Trophoblast cell (in vitro differentiated cells and primary cell): ENCODE results near the gene HTR6.

ENCODE experiments used
- DNase-seq, 2 donors: peaks; one replicate each; pipeline ENCODE4 v3.0.0-alpha.2; 2016
- H2AFZ ChIP-seq: 2 replicates; pipeline ENCODE4 v1.6.1; 2013; ENCODE audit warnings: low read length, moderate library complexity, mild to moderate bottlenecking; ENCODE audit not compliant: insufficient read depth, poor library complexity
- H2AK5ac ChIP-seq: 2 replicates; pipeline ENCODE4 v1.6.1; 2013; ENCODE audit warnings: mild to moderate bottlenecking, low read length
- H2BK120ac ChIP-seq: 2 replicates; pipeline ENCODE4 v1.6.1; 2013; ENCODE audit warnings: low read length, mild to moderate bottlenecking, moderate library complexity; ENCODE audit not compliant: insufficient read depth, poor library complexity
- H2BK12ac ChIP-seq: 2 replicates; pipeline ENCODE4 v1.6.1; 2013; ENCODE audit warnings: mild to moderate bottlenecking, low read length, moderate library complexity
- H2BK5ac ChIP-seq: 2 replicates; pipeline ENCODE4 v1.6.1; 2013; ENCODE audit warnings: low read length, low read depth, moderate library complexity, mild to moderate bottlenecking; ENCODE audit not compliant: poor library complexity
- H3K14ac ChIP-seq: 2 replicates; pipeline ENCODE4 v1.6.1; 2013; ENCODE audit warnings: mild to moderate bottlenecking, low read length
- H3K18ac ChIP-seq: 2 replicates; pipeline ENCODE4 v1.6.1; 2013; ENCODE audit warnings: mild to moderate bottlenecking, low read length
- H3K23ac ChIP-seq: 2 replicates; pipeline ENCODE4 v1.6.1; 2013; ENCODE audit warnings: low read length
- H3K27ac ChIP-seq: 2 replicates; pipeline ENCODE4 v1.5.1; 2013; ENCODE audit warnings: low read depth, mild to moderate bottlenecking, inconsistent platforms, low read length, moderate library complexity
- H3K27me3 ChIP-seq: 2 replicates; pipeline ENCODE4 v1.6.1; 2013; ENCODE audit warnings: inconsistent platforms, mild to moderate bottlenecking, low read length, moderate library complexity; ENCODE audit not compliant: insufficient read depth
- H3K36me3 ChIP-seq, 2 experiments: 1 replicate in 1 of 2; 2 replicates in 1 of 2; pipeline ENCODE4 v1.6.1; 2013; ENCODE audit warnings: low read length in 2 of 2, mild to moderate bottlenecking in 2 of 2, moderate library complexity in 1 of 2; ENCODE audit not compliant: insufficient read depth in 2 of 2, control insufficient read depth in 1 of 2
- H3K4ac ChIP-seq: 2 replicates; pipeline ENCODE4 v1.6.1; 2013; ENCODE audit warnings: low read depth, mild to moderate bottlenecking, low read length, moderate library complexity
- H3K4me1 ChIP-seq, 2 experiments: 1 replicate in 1 of 2; 2 replicates in 1 of 2; pipeline ENCODE4 v1.6.1; 2013; ENCODE audit warnings: low read length in 2 of 2, mild to moderate bottlenecking in 2 of 2, moderate library complexity in 1 of 2; ENCODE audit not compliant: insufficient read depth in 2 of 2, control insufficient read depth in 1 of 2
- H3K4me2 ChIP-seq: 2 replicates; pipeline ENCODE4 v1.6.1; 2013; ENCODE audit warnings: inconsistent platforms, mild to moderate bottlenecking, low read length, moderate library complexity
- H3K4me3 ChIP-seq: 2 replicates; pipeline ENCODE4 v1.5.1; 2013; ENCODE audit warnings: mild to moderate bottlenecking, low read depth, low read length, inconsistent platforms
- H3K79me1 ChIP-seq: one replicate; pipeline ENCODE4 v1.6.1; 2013; ENCODE audit warnings: low read length
- H3K79me2 ChIP-seq: 2 replicates; pipeline ENCODE4 v1.6.1; 2013; ENCODE audit warnings: low read length, mild to moderate bottlenecking; ENCODE audit not compliant: control insufficient read depth, insufficient read depth, poor library complexity
- H3K9ac ChIP-seq: 2 replicates; pipeline ENCODE4 v1.6.1; 2013; ENCODE audit warnings: mild to moderate bottlenecking, low read length
- H3K9me3 ChIP-seq: 2 replicates; pipeline ENCODE4 v1.6.1; 2013; ENCODE audit warnings: low read depth, mild to moderate bottlenecking, control low read depth, inconsistent platforms, low read length; ENCODE audit not compliant: insufficient read depth
- H4K12ac ChIP-seq: 2 replicates; pipeline ENCODE4 v1.6.1; 2013; ENCODE audit warnings: low read depth, mild to moderate bottlenecking, low read length, moderate library complexity
- H4K8ac ChIP-seq: 2 replicates; pipeline ENCODE4 v1.6.1; 2013; ENCODE audit warnings: low read depth, mild to moderate bottlenecking, low read length, moderate library complexity
- H4K91ac ChIP-seq: one replicate; pipeline ENCODE4 v1.6.1; 2013; ENCODE audit warnings: low read depth, mild to moderate bottlenecking, low read length, moderate library complexity
- WGBS: extraction: QIAGEN DNeasy Blood & Tissue Kit; methylation state at CpG from one replicate; pipeline ENCODE4 v1.1.7; 2013; ENCODE audit warnings: missing lambda C conversion rate; ENCODE audit not compliant: insufficient read length, insufficient coverage; ENCODE audit errors: extremely low coverage; 5-methylcytosine and 5-hydroxymethylcytosine counted together

Gene HTR6

GRCh38 chr1:19670787-19671186 is 6.1 kb downstream of the HTR6 start:
- H3K9ac ChIP-seq = no peak overlapping the region
- H3K79me1 ChIP-seq = no peaks in the 10 kb centered on the region
- H3K27me3 ChIP-seq = peaks cover 13% of the 10 kb centered on the region
- H2BK120ac ChIP-seq = no peak overlapping the region
- H4K91ac ChIP-seq = no peak overlapping the region
- no peak overlapping the region for H2AFZ ChIP-seq
- no peak overlapping the region for H3K27ac ChIP-seq
- no CpG with 5 or more reads among the region's 4 CpGs for WGBS
- H2AK5ac ChIP-seq = no peak overlapping the region
- no peak overlapping the region for H3K4me3 ChIP-seq
- H3K14ac ChIP-seq = no peak overlapping the region
- DNase-seq = no peak
- H3K18ac ChIP-seq = no peak overlapping the region
- H3K79me2 ChIP-seq = no peaks in the 10 kb centered on the region
- H4K8ac ChIP-seq = no peak overlapping the region
- H2BK12ac ChIP-seq = no peak overlapping the region
- no peaks in the 10 kb centered on the region for H3K36me3 ChIP-seq
- no peak overlapping the region for H3K4me2 ChIP-seq
- no peak overlapping the region for H4K12ac ChIP-seq
- no peaks in the 10 kb centered on the region for H3K4me1 ChIP-seq
- H3K9me3 ChIP-seq = peaks cover under 1% of the 10 kb centered on the region
- H2BK5ac ChIP-seq = no peak overlapping the region
- no peak overlapping the region for H3K4ac ChIP-seq
- H3K23ac ChIP-seq = no peak overlapping the region

DNA sequence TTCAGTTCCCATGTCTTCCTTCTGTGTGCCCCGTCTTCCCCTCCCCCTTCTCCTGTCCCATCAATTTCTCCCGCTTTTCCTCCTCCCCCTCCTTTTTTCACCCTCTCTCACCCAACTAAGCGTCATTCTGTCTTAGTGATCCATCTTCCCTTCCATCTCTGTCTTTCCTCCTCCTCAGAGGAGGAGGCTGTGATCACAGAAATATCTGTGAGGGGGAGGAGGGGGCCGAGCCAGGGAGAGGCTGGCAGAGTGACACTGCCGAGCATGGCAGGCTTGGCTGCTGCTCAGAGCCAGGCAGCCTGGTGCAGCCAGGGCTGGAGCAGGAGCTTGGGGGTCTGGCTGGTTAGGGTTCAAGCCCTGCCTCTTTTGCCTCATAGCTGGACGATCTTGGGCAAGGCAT is 7.6 kb downstream of the HTR6 start:
- H3K27ac ChIP-seq = no peak overlapping the region

DNA sequence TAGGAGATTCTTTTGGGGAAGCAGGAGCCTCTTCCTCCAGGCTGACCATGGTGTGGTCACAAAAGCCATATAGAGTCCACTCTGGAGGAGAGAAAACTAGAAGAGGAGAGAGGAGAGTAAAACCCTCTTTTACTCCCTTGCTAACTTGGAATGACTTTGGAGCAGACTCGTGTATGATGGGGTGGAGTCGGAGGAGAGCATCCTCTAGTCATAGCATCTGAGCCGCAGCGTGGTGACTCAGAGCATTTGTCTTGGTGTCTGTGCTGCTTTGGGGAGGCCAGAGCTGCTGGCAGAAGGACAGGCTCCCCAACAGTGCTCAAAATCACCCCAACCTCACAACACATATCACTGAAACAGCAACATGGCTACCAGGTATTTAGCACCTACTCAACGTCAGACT is 11.1 kb downstream of the HTR6 start:
- no CpG with 5 or more reads among the region's 5 CpGs for WGBS
- H2BK5ac ChIP-seq = no peak overlapping the region
- H3K27ac ChIP-seq = no peak overlapping the region
- H3K9ac ChIP-seq = no peak overlapping the region
- H3K4ac ChIP-seq = no peak overlapping the region
- H4K8ac ChIP-seq = no peak overlapping the region
- no peak overlapping the region for H2BK120ac ChIP-seq
- H3K79me2 ChIP-seq = no peaks in the 10 kb centered on the region
- H3K36me3 ChIP-seq = no peaks in the 10 kb centered on the region
- no peak overlapping the region for H3K14ac ChIP-seq
- no peaks in the 10 kb centered on the region for H3K27me3 ChIP-seq
- no peak overlapping the region for H2AK5ac ChIP-seq
- no peak overlapping the region for H3K18ac ChIP-seq
- H3K23ac ChIP-seq = no peak overlapping the region
- no peak overlapping the region for H3K4me3 ChIP-seq
- no peak overlapping the region for H4K12ac ChIP-seq
- no peak overlapping the region for H2BK12ac ChIP-seq
- DNase-seq = no peak
- no peak overlapping the region for H2AFZ ChIP-seq
- H3K79me1 ChIP-seq = no peaks in the 10 kb centered on the region
- H3K4me2 ChIP-seq = no peak overlapping the region
- no peaks in the 10 kb centered on the region for H3K9me3 ChIP-seq
- H3K4me1 ChIP-seq = no peaks in the 10 kb centered on the region
- no peak overlapping the region for H4K91ac ChIP-seq

More for the DNA sequence above, 7.6 kb downstream of the HTR6 start:
- Histone ChIP-seq H3K27me3 (peaks cover 3% of the 10 kb centered on the region), H3K79me2 (no peaks in the 10 kb centered on the region), H3K14ac (no peak overlapping the region), H3K23ac (no peak overlapping the region), H2BK12ac (no peak overlapping the region), H3K4me3 (no peak overlapping the region), H2BK120ac (no peak overlapping the region), H3K36me3 (no peaks in the 10 kb centered on the region), H3K4me1 (no peaks in the 10 kb centered on the region), H3K18ac (no peak overlapping the region), H3K79me1 (no peaks in the 10 kb centered on the region), H4K12ac (no peak overlapping the region), H3K4ac (no peak overlapping the region), H2AK5ac (no peak overlapping the region), H2AFZ (no peak overlapping the region), H4K8ac (no peak overlapping the region), H2BK5ac (no peak overlapping the region), H3K9me3 (no peaks in the 10 kb centered on the region), H3K4me2 (no peak overlapping the region), H4K91ac (no peak overlapping the region), H3K9ac (no peak overlapping the region)
- no peak for DNase-seq
- WGBS = 100% methylated on average over 2 of the region's 6 CpGs

DNA sequence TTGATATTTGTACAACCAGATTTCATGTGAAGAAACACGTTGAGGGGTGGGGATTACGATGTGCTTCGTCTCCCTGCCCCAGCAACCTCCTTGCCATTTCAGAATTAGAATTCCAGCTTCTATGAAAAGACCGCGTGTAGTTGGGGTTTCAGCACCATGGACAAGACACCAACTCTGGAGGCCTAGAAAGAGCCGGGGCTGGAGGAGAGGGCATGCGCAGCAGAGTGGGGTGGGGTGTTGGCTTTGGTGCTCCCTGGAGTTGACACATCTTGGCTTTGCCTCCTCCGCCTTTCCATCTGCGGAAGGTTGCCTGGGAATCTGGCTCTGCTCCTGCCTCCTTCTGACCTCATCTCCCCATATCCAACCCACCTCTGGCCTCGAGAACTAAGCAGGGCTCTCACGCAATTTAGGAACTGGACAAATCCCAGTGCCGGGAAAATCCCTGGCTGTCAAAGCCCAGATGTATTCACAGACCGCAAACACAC is 11.8 kb downstream of the HTR6 start:
- no CpG with 5 or more reads among the region's 13 CpGs for WGBS
- Histone ChIP-seq H3K4ac (no peak overlapping the region), H3K4me3 (no peak overlapping the region), H4K91ac (no peak overlapping the region), H4K12ac (no peak overlapping the region), H3K36me3 (no peaks in the 10 kb centered on the region), H3K9ac (no peak overlapping the region), H3K79me2 (no peaks in the 10 kb centered on the region), H3K18ac (no peak overlapping the region), H3K79me1 (no peaks in the 10 kb centered on the region), H3K27ac (no peak overlapping the region), H2BK12ac (no peak overlapping the region), H3K4me2 (no peak overlapping the region), H2BK5ac (no peak overlapping the region), H2AFZ (no peak overlapping the region), H2BK120ac (no peak overlapping the region), H4K8ac (no peak overlapping the region), H3K27me3 (no peaks in the 10 kb centered on the region), H3K23ac (no peak overlapping the region), H3K4me1 (no peaks in the 10 kb centered on the region), H2AK5ac (no peak overlapping the region), H3K9me3 (no peaks in the 10 kb centered on the region), H3K14ac (no peak overlapping the region)
- peak; percentile 27 to 59 for DNase-seq
